A549 treated with AZD2906 at 1 μM for 4 hours (cell line): ENCODE results near the gene RNF133. TPM values are rescaled to one million over a fixed set of nuclear protein-coding genes. Genes with fewer than 3 reads are reported as not detected.

Experiments
- total RNA-seq: library from RNA; stranded (reverse); fragments of 200-300 nt; extraction: Qiagen RNA extraction; gene quantifications from 5 replicates; pipeline ENCODE4 v1.2.3, GENCODE V29; 2022

RNF133 gene, protein sequence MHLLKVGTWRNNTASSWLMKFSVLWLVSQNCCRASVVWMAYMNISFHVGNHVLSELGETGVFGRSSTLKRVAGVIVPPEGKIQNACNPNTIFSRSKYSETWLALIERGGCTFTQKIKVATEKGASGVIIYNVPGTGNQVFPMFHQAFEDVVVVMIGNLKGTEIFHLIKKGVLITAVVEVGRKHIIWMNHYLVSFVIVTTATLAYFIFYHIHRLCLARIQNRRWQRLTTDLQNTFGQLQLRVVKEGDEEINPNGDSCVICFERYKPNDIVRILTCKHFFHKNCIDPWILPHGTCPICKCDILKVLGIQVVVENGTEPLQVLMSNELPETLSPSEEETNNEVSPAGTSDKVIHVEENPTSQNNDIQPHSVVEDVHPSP
- not detected in 5 replicates for total RNA-seq

GRCh38 chr7:122699017-122699416 lies at the start of gene RNF133:
Gene RNF133 (minus strand): TSS chr7:122699117. CDS start chr7:122698918, 199 bp downstream.

GRCh38 chr7:122702872-122703510 lies 4.1 kb upstream of the RNF133 start, which contains the start of gene RNF148:
Gene RNF148 (minus strand): TSS chr7:122702922. CDS start chr7:122702750, 172 bp downstream.

Other genes starting within 250 kb of the RNF133 start
- gene RNF148, start 3.8 kb upstream of the RNF133 start, total RNA-seq = not detected in 5 replicates
- 0.02 to 0.06 TPM (median 0.03 TPM) in 5 replicates for gene CADPS2, start 187.3 kb upstream of the RNF133 start, total RNA-seq